ENCODE measurements around the gene NRBP1. TPM values are rescaled to one million over a fixed set of nuclear protein-coding genes. Genes with fewer than 3 reads are reported as not detected.
A peak's percentile ranks its signal among the peaks of the same experiment; 100 is the strongest.

The NRBP1 gene
- total and polyA plus RNA-seq, 2 of the 8 experiments (the other 6 are each of a cell fraction or from before 2014, with no cell fraction given): 115 to 145 TPM

DNA sequence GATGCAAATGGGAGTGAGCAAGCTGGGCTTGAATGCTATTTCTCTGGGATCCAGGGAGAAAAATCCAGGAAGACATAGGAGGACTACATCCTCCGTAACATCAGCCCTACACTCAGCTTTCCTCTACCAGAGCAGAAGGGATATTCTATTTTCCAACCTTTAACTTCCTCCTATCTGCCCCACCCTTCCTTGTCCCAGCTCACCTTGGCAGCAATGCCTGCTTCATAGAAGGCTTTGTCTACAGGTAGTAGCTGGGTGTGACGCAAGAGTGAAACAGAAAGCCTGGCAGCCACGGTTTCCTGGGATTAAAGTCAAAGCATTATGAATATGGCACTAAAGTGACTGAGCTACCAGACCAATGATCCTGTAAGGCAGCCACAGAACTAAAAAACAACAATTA, 17.6 kb downstream of the NRBP1 start:
- ChIA-PET CTCF (ENCODE audit: partially characterized antibody) (no interaction called here), POLR2A (ENCODE audit: partially characterized antibody) (interaction anchor here (1.2 to 1.9 kb wide), 5 partner anchors 9 to 89 kb away, joined by 3 to 10 read pairs (median 5); partner anchors contain the start of genes GTF3C2, NRBP1 and PPM1G)
- no peaks in the 10 kb centered on the region for H3K27me3 ChIP-seq (replicated peaks in 1 of 4; ENCODE audit: control insufficient read depth in 3 of 4, extremely low read depth in 1 of 4, insufficient read depth in 3 of 4, low read length in 3 of 4)
- no peak overlapping the region for H2BK5ac ChIP-seq (ENCODE audit: low read depth, low read length)
- peaks cover 0 to 19% (median 4%) of the 10 kb centered on the region in 4 experiments; a peak in 6 of 8 replicates for H3K36me3 ChIP-seq (ENCODE audit: control insufficient read depth in 2 of 4, insufficient read depth in 4 of 4, low read length in 3 of 4)
- no peak overlapping the region for H2BK120ac ChIP-seq (replicated peaks; ENCODE audit: low read depth, low read length)
- no peaks in the 10 kb centered on the region for H4K20me1 ChIP-seq (replicated peaks in 1 of 2; ENCODE audit: control insufficient read depth in 1 of 2, insufficient read depth in 2 of 2, low read length in 2 of 2)
- H3K56ac ChIP-seq (replicated peaks; ENCODE audit: insufficient read length, low read depth, low read length): no peak overlapping the region
- H3K23ac ChIP-seq (ENCODE audit: insufficient read length): no peak overlapping the region
- H3K4ac ChIP-seq (replicated peaks; ENCODE audit: insufficient read length, low read depth, low read length): no peak overlapping the region
- TF ChIP-seq SP2 (IDR thresholded peaks at IDR 0.05; ENCODE audit: low read length) (no peak), YY1 (IDR thresholded peaks at IDR 0.05; ENCODE audit: low read depth, low read length) (no peak), NANOG (IDR thresholded peaks at IDR 0.05; ENCODE audit: insufficient read depth, low read depth, low read length, poor library complexity, severe bottlenecking) (no peak), KDM1A (IDR thresholded peaks at IDR 0.05; ENCODE audit: borderline replicate concordance, low read length) (no peak), CEBPB (IDR thresholded peaks at IDR 0.05; ENCODE audit: low read depth, low read length) (peak; percentile 46)
- H2AK5ac ChIP-seq (ENCODE audit: low read depth, low read length): no peak overlapping the region
- H2AFZ ChIP-seq (ENCODE audit: low read length): no peak overlapping the region
- H3K23me2 ChIP-seq (ENCODE audit: low read depth, low read length): peaks cover 8% of the 10 kb centered on the region
- H4K91ac ChIP-seq (replicated peaks; ENCODE audit: insufficient read length, low read length): no peak overlapping the region
- H4K8ac ChIP-seq (ENCODE audit: extremely low read depth, insufficient read depth, low read length): no peak overlapping the region
- H4K5ac ChIP-seq (ENCODE audit: insufficient read length, low read depth, low read length): no peak overlapping the region
- H3K9ac ChIP-seq (replicated peaks in 1 of 4; ENCODE audit: extremely low read depth in 1 of 4, low read depth in 3 of 4, low read length in 3 of 4): no peak overlapping the region
- no peak overlapping the region for H3K14ac ChIP-seq (ENCODE audit: insufficient read length)
- H2BK20ac ChIP-seq (ENCODE audit: low read length): no peak overlapping the region
- no peak overlapping the region for H2BK15ac ChIP-seq (ENCODE audit: low read length)
- H2BK12ac ChIP-seq (ENCODE audit: low read depth, low read length): no peak overlapping the region
- H3K9me3 ChIP-seq (ENCODE audit: insufficient read depth in 2 of 2, low read depth in 1 of 2, low read length in 1 of 2): no peaks in the 10 kb centered on the region
- DNase-seq (ENCODE audit: low read depth in 1 of 2, low spot score in 2 of 2) (no peak), FAIRE-seq (no peak)
- no peaks in the 10 kb centered on the region for H3K79me2 ChIP-seq (ENCODE audit: control insufficient read depth in 1 of 2, insufficient read depth in 2 of 2, low read length in 2 of 2)
- H3K4me2 ChIP-seq (ENCODE audit: insufficient read depth in 1 of 2, low read depth in 2 of 2, low read length in 2 of 2): no peak overlapping the region
- H3K79me1 ChIP-seq (ENCODE audit: low read depth, low read length): no peaks in the 10 kb centered on the region; the same call in 1 of the 2 replicates
- no peak overlapping the region for H3K4me3 ChIP-seq (ENCODE audit: extremely low read depth in 1 of 4, insufficient read depth in 2 of 4, low read depth in 3 of 4, low read length in 4 of 4)
- peaks cover 0 to 14% (median 8%) of the 10 kb centered on the region in 4 experiments; a peak in 5 of 7 replicates for H3K4me1 ChIP-seq (replicated peaks in 1 of 4; ENCODE audit: control insufficient read depth in 3 of 4, insufficient read depth in 4 of 4, low read length in 3 of 4)
- H3K27ac ChIP-seq (ENCODE audit: low read depth, low read length): no peak overlapping the region
- no peak overlapping the region for H3K18ac ChIP-seq (ENCODE audit: extremely low read depth, low read length)
- 88% methylated on average over 3 of the region's 3 CpGs; no CpG with 5 or more reads in 1 of the 2 experiments for WGBS, 2 experiments (ENCODE audit: extremely low coverage in 1 of 2, insufficient coverage in 1 of 2, insufficient read length in 1 of 2, insufficient replicate concordance in 2 of 2, low coverage in 1 of 2, low lambda C conversion rate in 2 of 2, missing lambda C conversion rate in 1 of 2)

Data from H1 (cell line).